DOHH2 (cell line): ENCODE results near the gene UCP3.

Source experiments
- H3F3A ChIP-seq: fragments of 200-600 bp; sonication (generic), shearing (Covaris generic); 2 replicates; pipeline ENCODE4 v1.6.0; 2016; ENCODE audit warnings: antibody characterized with exemption, mild to moderate bottlenecking; ENCODE audit not compliant: control insufficient read depth, insufficient read depth
- H3K27ac ChIP-seq: fragments of 200-600 bp; sonication (generic); 2 replicates; pipeline ENCODE4 v1.5.1; 2014; ENCODE audit warnings: low read depth, mild to moderate bottlenecking, low read length, moderate library complexity
- H3K27me3 ChIP-seq: fragments of 200-600 bp; sonication (generic); 2 replicates; pipeline ENCODE4 v1.6.1; 2014; ENCODE audit warnings: mild to moderate bottlenecking, low read length, mixed read lengths; ENCODE audit not compliant: control insufficient read depth
- H3K36me3 ChIP-seq: fragments of 200-600 bp; sonication (generic); 2 replicates; pipeline ENCODE4 v1.6.1; 2014; ENCODE audit warnings: mild to moderate bottlenecking, low read length, moderate library complexity, mixed read lengths; ENCODE audit not compliant: control insufficient read depth
- H3K4me1 ChIP-seq: fragments of 200-600 bp; sonication (generic); 2 replicates; pipeline ENCODE4 v1.6.1; 2014; ENCODE audit warnings: mild to moderate bottlenecking, low read length, mixed read lengths; ENCODE audit not compliant: control insufficient read depth
- H3K4me2 ChIP-seq: fragments of 200-600 bp; sonication (generic); 2 replicates; pipeline ENCODE4 v1.6.0; 2014; ENCODE audit warnings: mild to moderate bottlenecking, low read length, moderate library complexity
- H3K4me3 ChIP-seq: fragments of 200-600 bp; sonication (generic); 2 replicates; pipeline ENCODE4 v1.5.1; 2014; ENCODE audit warnings: mild to moderate bottlenecking, low read length, mixed read lengths
- H3K79me2 ChIP-seq: fragments of 200-600 bp; sonication (generic); 2 replicates; pipeline ENCODE4 v1.6.1; 2014; ENCODE audit warnings: mild to moderate bottlenecking, low read length, mixed read lengths; ENCODE audit not compliant: control insufficient read depth
- H3K9me2 ChIP-seq: fragments of 200-600 bp; sonication (generic); replicated peaks from 2 replicates; pipeline ENCODE4 v1.6.1; 2014; ENCODE audit warnings: mild to moderate bottlenecking, low read length, mixed read lengths; ENCODE audit not compliant: control insufficient read depth
- H3K9me3 ChIP-seq: fragments of 200-600 bp; sonication (generic); 2 replicates; pipeline ENCODE4 v1.6.1; 2014; ENCODE audit warnings: antibody characterized with exemption, low read length, mixed read lengths; ENCODE audit not compliant: control insufficient read depth, insufficient read depth
- H4K20me1 ChIP-seq: fragments of 200-600 bp; sonication (generic); 2 replicates; pipeline ENCODE4 v1.6.0; 2014; ENCODE audit warnings: low read depth, mild to moderate bottlenecking, antibody characterized with exemption, low read length, moderate library complexity; ENCODE audit not compliant: control insufficient read depth, insufficient read depth
- EZH2phosphoT487 ChIP-seq: fragments of 200-600 bp; sonication (generic); IDR thresholded peaks from 2 replicates; pipeline ENCODE4 v1.6.1; 2017; ENCODE audit warnings: borderline replicate concordance, mild to moderate bottlenecking, antibody characterized with exemption, low read length, moderate library complexity, mixed read lengths
- TF ChIP-seq, protein P1 (sequence below): fragments of 200-600 bp; sonication (generic); IDR thresholded peaks from one replicate; pipeline ENCODE4 v1.5.1; 2014; ENCODE audit warnings: antibody characterized with exemption, mild to moderate bottlenecking, low read depth, low read length; ENCODE audit not compliant: poor library complexity, severe bottlenecking

Gene UCP3

DNA sequence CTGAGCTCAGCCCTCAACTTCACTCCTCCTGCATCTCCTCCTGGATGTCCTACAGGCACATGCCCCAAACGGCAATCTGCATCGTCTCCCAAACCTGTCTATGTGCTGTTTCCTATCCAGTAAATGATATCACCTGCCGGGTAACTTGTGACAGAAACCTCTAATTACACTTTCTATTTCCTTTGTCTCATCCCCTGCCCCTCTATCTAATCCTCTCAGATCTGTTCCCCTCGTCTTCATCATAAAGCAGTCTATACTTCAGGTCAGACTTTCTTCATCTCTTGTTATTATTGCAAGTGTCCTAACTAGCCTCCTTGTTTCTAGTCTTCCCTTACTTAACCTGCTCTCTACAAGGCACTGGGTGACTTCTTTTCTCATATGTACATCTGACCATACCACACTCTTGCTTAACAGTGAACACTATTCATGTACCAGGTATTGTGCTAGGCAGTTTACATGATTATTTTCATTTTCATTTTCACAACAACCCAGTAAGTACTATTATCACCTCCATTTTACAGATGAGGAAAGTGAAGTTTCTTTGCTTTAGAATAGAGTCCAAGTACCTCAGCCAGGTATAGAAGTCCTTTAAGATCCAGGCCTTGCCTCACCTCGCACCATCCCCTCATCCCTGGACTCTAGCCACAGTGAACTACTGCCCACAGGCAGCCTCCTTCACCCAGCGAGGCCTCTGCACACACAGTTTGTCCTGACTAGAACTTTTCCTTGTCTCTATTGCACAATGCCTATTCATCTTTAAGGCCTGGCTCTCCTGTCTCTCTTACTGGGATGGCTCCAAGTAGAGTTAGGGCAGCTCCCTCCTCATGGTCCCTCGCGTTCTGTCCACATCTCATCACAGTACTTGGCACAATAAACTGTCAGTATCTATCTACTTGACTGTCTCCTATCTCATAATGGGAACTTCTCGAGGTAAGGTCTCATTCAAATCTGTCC, 22.1 kb upstream of the UCP3 start:
- H3K4me1 ChIP-seq = no peaks in the 10 kb centered on the region

DNA sequence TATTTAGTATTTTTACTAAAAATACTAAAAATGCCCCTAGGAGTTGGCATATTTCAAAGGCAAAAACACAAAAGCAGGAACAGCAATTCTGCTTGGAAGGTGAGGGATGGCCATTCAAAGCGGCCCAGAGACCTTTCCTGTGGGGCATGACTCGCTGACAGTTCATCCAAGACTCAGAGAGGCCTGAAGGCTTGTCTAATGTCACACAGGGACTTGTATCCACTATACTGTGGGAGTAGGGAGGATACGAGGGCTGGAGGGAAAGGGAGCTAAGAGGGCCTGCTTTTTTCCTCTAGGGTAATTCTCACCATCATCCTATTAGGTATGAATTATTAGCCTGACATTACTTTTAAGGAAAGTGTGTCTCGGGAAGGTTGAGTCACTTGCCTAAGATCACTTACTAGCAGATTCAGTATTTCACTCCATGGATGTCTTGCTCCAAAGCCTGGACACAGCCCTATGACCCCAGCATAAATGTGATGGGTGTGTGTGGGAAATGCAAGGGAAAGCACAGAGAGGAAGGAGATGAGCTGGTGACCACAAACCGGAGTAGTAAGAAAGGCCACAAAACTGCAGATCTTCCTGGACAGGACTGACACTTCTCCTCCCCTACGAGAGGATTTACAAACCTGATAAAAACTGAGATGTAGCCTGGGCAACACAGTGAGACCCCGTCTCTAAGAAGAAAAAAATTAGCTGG, 16.7 kb upstream of the UCP3 start:
- H3K4me2 ChIP-seq = no peak overlapping the region
- H4K20me1 ChIP-seq = no peaks in the 10 kb centered on the region
- no peak overlapping the region for H3K27ac ChIP-seq
- H3K27me3 ChIP-seq = no peaks in the 10 kb centered on the region
- H3K36me3 ChIP-seq = peaks cover 3% of the 10 kb centered on the region; the same call in 1 of the 2 replicates
- no peaks in the 10 kb centered on the region for H3K79me2 ChIP-seq
- H3F3A ChIP-seq = no peaks in the 10 kb centered on the region
- H3K4me3 ChIP-seq = no peak overlapping the region
- no peaks in the 10 kb centered on the region for H3K9me2 ChIP-seq
- TF ChIP-seq, protein P1, sequence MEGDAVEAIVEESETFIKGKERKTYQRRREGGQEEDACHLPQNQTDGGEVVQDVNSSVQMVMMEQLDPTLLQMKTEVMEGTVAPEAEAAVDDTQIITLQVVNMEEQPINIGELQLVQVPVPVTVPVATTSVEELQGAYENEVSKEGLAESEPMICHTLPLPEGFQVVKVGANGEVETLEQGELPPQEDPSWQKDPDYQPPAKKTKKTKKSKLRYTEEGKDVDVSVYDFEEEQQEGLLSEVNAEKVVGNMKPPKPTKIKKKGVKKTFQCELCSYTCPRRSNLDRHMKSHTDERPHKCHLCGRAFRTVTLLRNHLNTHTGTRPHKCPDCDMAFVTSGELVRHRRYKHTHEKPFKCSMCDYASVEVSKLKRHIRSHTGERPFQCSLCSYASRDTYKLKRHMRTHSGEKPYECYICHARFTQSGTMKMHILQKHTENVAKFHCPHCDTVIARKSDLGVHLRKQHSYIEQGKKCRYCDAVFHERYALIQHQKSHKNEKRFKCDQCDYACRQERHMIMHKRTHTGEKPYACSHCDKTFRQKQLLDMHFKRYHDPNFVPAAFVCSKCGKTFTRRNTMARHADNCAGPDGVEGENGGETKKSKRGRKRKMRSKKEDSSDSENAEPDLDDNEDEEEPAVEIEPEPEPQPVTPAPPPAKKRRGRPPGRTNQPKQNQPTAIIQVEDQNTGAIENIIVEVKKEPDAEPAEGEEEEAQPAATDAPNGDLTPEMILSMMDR = no peak
- TF ChIP-seq EZH2phosphoT487 = no peak
- peaks cover 46% of the 10 kb centered on the region for H3K4me1 ChIP-seq
- no peaks in the 10 kb centered on the region for H3K9me3 ChIP-seq

More for the DNA sequence above, 22.1 kb upstream of the UCP3 start:
- Histone ChIP-seq H3F3A (no peaks in the 10 kb centered on the region), H3K4me3 (no peak overlapping the region), H3K27me3 (no peaks in the 10 kb centered on the region), H3K4me2 (no peak overlapping the region), H3K27ac (no peak overlapping the region), H3K36me3 (peaks cover 46% of the 10 kb centered on the region), H3K79me2 (no peaks in the 10 kb centered on the region), H3K9me3 (no peaks in the 10 kb centered on the region), H3K9me2 (no peaks in the 10 kb centered on the region), H4K20me1 (no peaks in the 10 kb centered on the region)
- TF ChIP-seq, protein P1 = no peak
- no peak for TF ChIP-seq EZH2phosphoT487

DNA sequence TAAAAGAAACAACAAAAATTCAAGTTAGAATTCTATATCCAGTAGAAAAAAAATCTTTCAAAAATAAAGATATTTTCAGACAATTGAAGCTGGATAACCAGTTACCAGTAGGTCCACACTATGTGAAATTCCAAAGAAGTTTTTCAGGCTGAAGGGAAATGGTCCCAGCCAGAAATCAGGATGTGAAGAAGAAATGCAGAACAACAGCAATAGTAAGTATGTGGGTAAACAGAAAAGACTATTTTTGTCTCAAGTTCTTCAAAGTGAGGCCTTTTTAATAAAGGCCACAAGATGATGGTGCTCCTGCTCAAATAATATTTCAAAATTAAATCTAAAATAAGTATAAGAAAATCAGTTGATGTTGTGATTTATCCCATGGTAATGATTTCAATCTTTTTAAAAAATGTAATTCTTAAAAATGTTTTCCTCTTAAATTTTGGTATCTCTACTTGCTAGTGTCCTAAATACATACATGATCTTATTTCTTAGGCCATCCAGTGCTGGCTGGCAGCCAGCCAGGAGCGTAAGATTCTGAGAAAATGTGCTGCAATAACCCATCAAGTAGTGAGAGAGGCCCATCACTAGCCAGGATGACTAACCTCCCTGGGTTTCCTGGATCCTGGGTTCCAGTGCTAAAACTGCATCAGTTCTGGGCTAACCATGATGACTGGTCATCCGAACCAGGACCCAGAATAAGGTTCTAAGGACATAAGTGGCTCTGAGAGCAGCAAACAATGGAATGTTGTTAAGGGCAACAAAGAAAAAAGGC, 15.6 kb upstream of the UCP3 start:
- peak overlapping the region; percentile 20; the same call in 1 of the 2 replicates for H3K4me2 ChIP-seq
- no peaks in the 10 kb centered on the region for H3K79me2 ChIP-seq
- no peak overlapping the region for H3K27ac ChIP-seq
- H3K9me3 ChIP-seq = no peaks in the 10 kb centered on the region
- H3K4me1 ChIP-seq = peaks cover 57% of the 10 kb centered on the region
- H3F3A ChIP-seq = no peaks in the 10 kb centered on the region
- no peaks in the 10 kb centered on the region for H3K9me2 ChIP-seq
- H3K4me3 ChIP-seq = no peak overlapping the region
- TF ChIP-seq, protein P1 = no peak
- no peak for TF ChIP-seq EZH2phosphoT487
- no peaks in the 10 kb centered on the region for H3K27me3 ChIP-seq
- no peaks in the 10 kb centered on the region for H4K20me1 ChIP-seq
- peaks cover 11% of the 10 kb centered on the region; the same call in 1 of the 2 replicates for H3K36me3 ChIP-seq
